ENCODE measurements around the gene FOXP2. TPM values are rescaled to one million over a fixed set of nuclear protein-coding genes. Genes with fewer than 3 reads are reported as not detected.

FOXP2 gene
- total and polyA plus RNA-seq, 9 donors: 5.0 to 26.5 (median 15.0) TPM

DNA sequence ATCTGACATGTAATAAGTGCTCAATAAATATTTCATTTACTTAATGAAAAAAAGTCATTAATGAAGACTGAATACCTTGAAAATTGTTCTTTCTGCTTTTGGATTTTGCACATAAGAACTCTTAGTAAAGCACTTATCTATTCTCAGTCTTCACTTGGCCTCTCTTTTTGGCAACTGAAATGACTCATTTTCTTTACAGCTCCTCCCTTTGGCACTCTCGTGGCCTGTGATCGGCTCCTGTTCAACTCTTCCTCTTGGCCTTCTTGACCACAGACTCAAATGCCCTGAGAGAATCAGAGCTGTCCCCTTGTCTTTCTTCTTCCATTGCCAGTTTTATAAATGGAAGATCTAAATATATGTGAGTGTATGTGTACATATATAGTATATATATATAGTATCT lies 54.2 kb downstream of the FOXP2 start:
- H3K4me3 ChIP-seq: no peak overlapping the region

DNA sequence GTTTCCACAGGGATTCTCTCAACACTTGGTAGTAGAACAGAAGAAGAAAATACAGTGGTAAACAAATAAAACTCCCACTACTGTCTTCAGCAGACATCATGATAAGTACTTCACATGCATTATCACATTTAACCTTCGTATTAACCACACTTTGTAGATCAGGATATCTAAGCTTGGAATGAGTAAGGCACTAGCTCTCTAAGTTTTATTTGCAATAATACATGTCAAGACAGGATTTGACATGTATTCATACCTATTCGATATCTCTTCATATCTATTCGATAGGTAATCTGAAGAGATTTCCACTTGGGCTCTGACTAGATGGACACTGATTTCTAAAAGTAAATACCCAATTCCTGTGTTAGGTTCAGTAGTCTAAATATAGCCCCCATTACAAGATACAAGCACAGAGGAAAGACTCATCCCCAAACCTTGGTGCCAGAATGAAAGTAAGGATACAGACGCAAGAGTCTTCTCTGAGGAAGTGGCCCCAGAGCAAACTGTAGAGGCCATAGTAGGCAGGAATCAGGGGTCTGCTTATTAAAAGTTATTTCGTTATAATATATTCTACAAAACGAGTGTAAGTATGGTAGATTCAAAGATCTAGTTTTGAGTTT lies 58.4 kb downstream of the FOXP2 start:
- TF ChIP-seq, protein P1, sequence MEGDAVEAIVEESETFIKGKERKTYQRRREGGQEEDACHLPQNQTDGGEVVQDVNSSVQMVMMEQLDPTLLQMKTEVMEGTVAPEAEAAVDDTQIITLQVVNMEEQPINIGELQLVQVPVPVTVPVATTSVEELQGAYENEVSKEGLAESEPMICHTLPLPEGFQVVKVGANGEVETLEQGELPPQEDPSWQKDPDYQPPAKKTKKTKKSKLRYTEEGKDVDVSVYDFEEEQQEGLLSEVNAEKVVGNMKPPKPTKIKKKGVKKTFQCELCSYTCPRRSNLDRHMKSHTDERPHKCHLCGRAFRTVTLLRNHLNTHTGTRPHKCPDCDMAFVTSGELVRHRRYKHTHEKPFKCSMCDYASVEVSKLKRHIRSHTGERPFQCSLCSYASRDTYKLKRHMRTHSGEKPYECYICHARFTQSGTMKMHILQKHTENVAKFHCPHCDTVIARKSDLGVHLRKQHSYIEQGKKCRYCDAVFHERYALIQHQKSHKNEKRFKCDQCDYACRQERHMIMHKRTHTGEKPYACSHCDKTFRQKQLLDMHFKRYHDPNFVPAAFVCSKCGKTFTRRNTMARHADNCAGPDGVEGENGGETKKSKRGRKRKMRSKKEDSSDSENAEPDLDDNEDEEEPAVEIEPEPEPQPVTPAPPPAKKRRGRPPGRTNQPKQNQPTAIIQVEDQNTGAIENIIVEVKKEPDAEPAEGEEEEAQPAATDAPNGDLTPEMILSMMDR (IDR thresholded peaks at IDR 0.05): no peak
- no peak for TF ChIP-seq POLR2A (IDR thresholded peaks at IDR 0.05)
- no peak for TF ChIP-seq EP300 (IDR thresholded peaks at IDR 0.05)
- Histone ChIP-seq H3K36me3 (no peaks in the 10 kb centered on the region), H3K27me3 (no peaks in the 10 kb centered on the region), H3K9me3 (no peaks in the 10 kb centered on the region), H3K4me3 (no peak overlapping the region), H3K4me1 (ENCODE audit: insufficient read depth) (no peaks in the 10 kb centered on the region), H3K27ac (no peak overlapping the region)
- WGBS, 3 donors: 93 to 96% (median 95%) methylated on average over 6 of the region's 6 CpGs
- no peak for DNase-seq
- intact Hi-C loops (cut with DNase I): no loop called here

More for the DNA sequence above, 54.2 kb downstream of the FOXP2 start:
- DNase-seq: no peak
- Histone ChIP-seq H3K4me1 (ENCODE audit: insufficient read depth) (no peaks in the 10 kb centered on the region), H3K27me3 (no peaks in the 10 kb centered on the region), H3K9me3 (no peaks in the 10 kb centered on the region), H3K27ac (no peak overlapping the region), H3K36me3 (no peaks in the 10 kb centered on the region)
- intact Hi-C loops (cut with DNase I): no loop called here
- no peak for TF ChIP-seq POLR2A (IDR thresholded peaks at IDR 0.05)
- 40 to 68% (median 66%) methylated on average over 2 of the region's 2 CpGs for WGBS, 3 donors

DNA sequence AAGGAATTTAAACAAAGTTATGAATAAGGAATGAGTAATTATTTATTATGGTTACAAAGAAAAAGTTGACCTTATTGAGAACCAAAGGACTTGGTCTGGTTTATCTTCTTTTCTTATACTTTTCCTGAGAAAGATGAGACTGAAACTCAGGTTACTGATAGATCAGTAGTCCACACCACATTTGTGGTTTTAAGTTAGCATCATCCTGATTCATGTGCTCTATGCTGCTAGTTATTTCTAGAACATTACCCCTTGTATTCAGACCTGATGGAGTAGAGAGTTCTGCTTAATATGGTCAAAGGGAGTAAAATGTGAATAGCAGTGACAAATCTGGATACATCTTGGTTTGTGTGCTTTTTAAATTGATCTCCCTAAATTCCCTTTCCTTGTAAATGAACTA lies 63.8 kb downstream of the FOXP2 start:
- Histone ChIP-seq H3K27me3 (no peaks in the 10 kb centered on the region), H3K27ac (no peak overlapping the region), H3K9me3 (no peaks in the 10 kb centered on the region), H3K4me1 (ENCODE audit: insufficient read depth) (no peaks in the 10 kb centered on the region), H3K4me3 (no peak overlapping the region), H3K36me3 (no peaks in the 10 kb centered on the region)
- no peak for DNase-seq
- no peak for TF ChIP-seq EP300 (IDR thresholded peaks at IDR 0.05)
- TF ChIP-seq, protein P1 (IDR thresholded peaks at IDR 0.05): no peak
- no peak for TF ChIP-seq POLR2A (IDR thresholded peaks at IDR 0.05)
- intact Hi-C loops (cut with DNase I): no loop called here

DNA sequence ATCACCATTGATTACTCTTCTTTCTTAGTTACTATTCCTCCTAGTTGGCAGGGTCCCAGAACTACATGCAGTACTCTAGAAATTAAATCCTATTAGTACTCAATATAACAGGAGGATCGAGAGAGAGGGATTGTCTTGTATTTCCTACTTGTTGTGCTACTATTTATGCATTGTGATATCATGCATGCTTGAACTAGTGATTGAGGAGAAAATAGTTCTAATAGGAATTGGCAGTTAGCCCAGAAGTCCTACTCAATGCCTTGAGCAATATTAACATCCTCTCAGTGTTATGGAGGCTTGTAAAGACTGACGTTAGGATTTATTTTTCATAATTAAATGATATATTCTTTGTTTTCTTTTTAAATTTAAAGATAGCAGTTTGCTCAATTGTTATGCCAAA lies 67.4 kb downstream of the FOXP2 start:
- Histone ChIP-seq H3K36me3 (no peaks in the 10 kb centered on the region), H3K9me3 (no peaks in the 10 kb centered on the region), H3K27me3 (no peaks in the 10 kb centered on the region), H3K27ac (no peak overlapping the region), H3K4me3 (no peak overlapping the region), H3K4me1 (ENCODE audit: insufficient read depth) (no peaks in the 10 kb centered on the region)
- 53 to 55% (median 54%) methylated on average over 2 of the region's 2 CpGs for WGBS, 3 donors
- DNase-seq: no peak
- no peak for TF ChIP-seq POLR2A (IDR thresholded peaks at IDR 0.05)
- no peak for TF ChIP-seq EP300 (IDR thresholded peaks at IDR 0.05)
- TF ChIP-seq, protein P1 (IDR thresholded peaks at IDR 0.05): no peak
- intact Hi-C loops (cut with DNase I): no loop called here

DNA sequence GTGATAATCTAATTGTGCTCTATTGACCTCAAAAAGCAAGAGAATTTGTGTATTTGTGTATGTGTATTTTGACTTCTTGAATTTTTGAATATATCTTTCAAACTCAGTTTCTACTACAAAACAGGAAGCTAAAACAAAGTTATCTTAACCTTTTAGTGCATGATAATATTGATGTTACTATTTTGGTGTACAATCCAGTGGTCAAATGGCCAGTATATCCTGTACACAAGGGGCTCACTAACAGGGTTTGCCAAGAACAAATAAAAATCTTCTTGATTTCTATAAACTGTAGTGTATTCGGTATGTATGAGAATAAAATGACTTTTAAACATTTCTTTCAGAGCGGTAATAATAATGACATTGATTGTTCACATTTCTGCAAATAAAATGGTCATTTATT lies 69.6 kb downstream of the FOXP2 start:
- no peak for DNase-seq
- Histone ChIP-seq H3K27me3 (no peaks in the 10 kb centered on the region), H3K36me3 (no peaks in the 10 kb centered on the region), H3K4me3 (no peak overlapping the region), H3K4me1 (ENCODE audit: insufficient read depth) (no peaks in the 10 kb centered on the region), H3K27ac (no peak overlapping the region), H3K9me3 (no peaks in the 10 kb centered on the region)
- 79 to 88% (median 86%) methylated on average over 2 of the region's 2 CpGs for WGBS, 3 donors
- TF ChIP-seq EP300 (IDR thresholded peaks at IDR 0.05) (no peak), POLR2A (IDR thresholded peaks at IDR 0.05) (no peak)
- TF ChIP-seq, protein P1 (IDR thresholded peaks at IDR 0.05): no peak
- intact Hi-C loops (cut with DNase I): no loop called here

All from ovary (tissue), 9 donors.